DND-41 (cell line): Measurements from ENCODE around the gene CLK4.

Source experiments
- CTCF ChIP-seq: IDR thresholded peaks from 2 replicates; pipeline ENCODE4 v1.5.1; 2012; ENCODE audit warnings: borderline replicate concordance, low read length, moderate library complexity, mild to moderate bottlenecking; ENCODE audit not compliant: poor library complexity, severe bottlenecking; ENCODE audit errors: extremely low read depth
- EZH2 ChIP-seq: IDR thresholded peaks from 3 replicates; pipeline ENCODE4 v1.6.1; 2012; ENCODE audit warnings: borderline replicate concordance, low read depth, mild to moderate bottlenecking, moderate library complexity, low read length, inconsistent platforms; ENCODE audit not compliant: severe bottlenecking

GRCh38 chr5:178605788-178606187 lies 21.1 kb downstream of the CLK4 start:
- TF ChIP-seq EZH2: no peak
- no peak for TF ChIP-seq CTCF
